GM23338 (cell line): Measurements from ENCODE around the gene HOXB4. TPM values are rescaled to one million over a fixed set of nuclear protein-coding genes. Genes with fewer than 3 reads are reported as not detected.
A peak's percentile ranks its signal among the peaks of the same experiment; 100 is the strongest.

Experiments
- ATAC-seq: fragments of 200-7000 bp; cut with Tn5 transposase; 3 replicates; pipeline ENCODE4 v1.9.1; 2020
- DNase-seq: peaks from one replicate; pipeline ENCODE4 v3.0.0-alpha.2; 2015; ENCODE audit warnings: low spot score
- H2AFZ ChIP-seq: fragments of 200-600 bp; sonication (generic); 2 replicates; pipeline ENCODE4 v1.8.0; 2016; ENCODE audit warnings: antibody characterized with exemption, mild to moderate bottlenecking, moderate library complexity
- H3F3A ChIP-seq: fragments of 200-600 bp; sonication (generic); replicated peaks from 2 replicates; pipeline ENCODE4 v1.8.0; 2017; ENCODE audit warnings: antibody characterized with exemption, mixed run types, low read depth
- H3K27ac ChIP-seq: fragments of 200-600 bp; sonication (generic); 2 replicates; pipeline ENCODE4 v1.6.1; 2016; ENCODE audit warnings: low read depth
- H3K27me3 ChIP-seq: fragments of 200-600 bp; sonication (generic); 2 replicates; pipeline ENCODE4 v1.8.0; 2016; ENCODE audit warnings: mild to moderate bottlenecking, mixed run types, moderate library complexity; ENCODE audit not compliant: insufficient read depth
- H3K36me3 ChIP-seq: fragments of 200-600 bp; sonication (generic); 2 replicates; pipeline ENCODE4 v1.8.0; 2016; ENCODE audit warnings: mild to moderate bottlenecking; ENCODE audit not compliant: insufficient read depth
- H3K4me1 ChIP-seq: fragments of 200-600 bp; sonication (generic); 2 replicates; pipeline ENCODE4 v1.8.0; 2016; ENCODE audit warnings: mild to moderate bottlenecking, moderate library complexity; ENCODE audit not compliant: insufficient read depth
- H3K4me2 ChIP-seq: fragments of 200-600 bp; sonication (generic); 2 replicates; pipeline ENCODE4 v1.7.1; 2017; ENCODE audit warnings: mixed run types
- H3K4me3 ChIP-seq: fragments of 200-600 bp; sonication (generic); 2 replicates; pipeline ENCODE4 v1.6.1; 2016; ENCODE audit warnings: mixed run types
- H3K79me2 ChIP-seq: fragments of 200-600 bp; sonication (generic); replicated peaks from 2 replicates; pipeline ENCODE4 v1.8.0; 2017; ENCODE audit warnings: mild to moderate bottlenecking; ENCODE audit not compliant: insufficient read depth
- H3K9me2 ChIP-seq: fragments of 200-600 bp; sonication (generic); 2 replicates; pipeline ENCODE4 v1.8.0; 2017; ENCODE audit not compliant: insufficient read depth
- H4K20me1 ChIP-seq: fragments of 200-600 bp; sonication (generic); replicated peaks from 2 replicates; pipeline ENCODE4 v1.8.0; 2017; ENCODE audit warnings: mild to moderate bottlenecking; ENCODE audit not compliant: insufficient read depth
- H3K27ac Mint-ChIP-seq: 2 replicates; pipeline ENCODE4 v1.8.0; 2020; ENCODE audit warnings: inconsistent platforms, mild to moderate bottlenecking, moderate library complexity, mixed read lengths
- H3K27me3 Mint-ChIP-seq: 3 replicates; pipeline ENCODE4 v1.8.0; 2022; ENCODE audit warnings: low read depth, mild to moderate bottlenecking, moderate library complexity, mixed read lengths, inconsistent platforms; ENCODE audit not compliant: insufficient read depth, poor library complexity
- H3K36me3 Mint-ChIP-seq: 3 replicates; pipeline ENCODE4 v1.8.0; 2021; ENCODE audit warnings: low read depth, mild to moderate bottlenecking, inconsistent platforms, moderate library complexity, mixed read lengths
- H3K4me1 Mint-ChIP-seq: 3 replicates; pipeline ENCODE4 v1.8.0; 2020; ENCODE audit warnings: mild to moderate bottlenecking, inconsistent platforms, mixed read lengths
- H3K4me3 Mint-ChIP-seq: 3 replicates; pipeline ENCODE4 v1.8.0; 2021; ENCODE audit warnings: moderate library complexity, mild to moderate bottlenecking, inconsistent platforms, mixed read lengths
- H3K9me3 Mint-ChIP-seq: 3 replicates; pipeline ENCODE4 v1.8.0; 2020; ENCODE audit warnings: moderate library complexity, mild to moderate bottlenecking, inconsistent platforms, mixed read lengths
- CREB1 ChIP-seq: fragments of 250-450 bp; sonication (Bioruptor Pico); IDR thresholded peaks from 2 replicates; pipeline ENCODE4 v1.5.0; 2020; ENCODE audit warnings: low read depth, mild to moderate bottlenecking, moderate library complexity
- CTCF ChIP-seq, 2 experiments: fragments of 200-600 bp in 1 of 2; sonication (generic) in 1 of 2; conservative IDR thresholded peaks; 2 replicates each; pipeline versions ENCODE4 v1.5.1 to v1.6.1; 2016 to 2017; ENCODE audit warnings: antibody characterized with exemption in 2 of 2, low read depth in 2 of 2, mild to moderate bottlenecking in 2 of 2, moderate library complexity in 1 of 2
- EZH2 ChIP-seq: fragments of 200-600 bp; sonication (generic); IDR thresholded peaks from one replicate; pipeline ENCODE4 v1.8.0; 2017; ENCODE audit warnings: antibody characterized with exemption, mild to moderate bottlenecking, low read depth; ENCODE audit not compliant: unreplicated experiment
- NANOG ChIP-seq: IDR thresholded peaks from 2 replicates; pipeline ENCODE4 v1.6.1; 2016; ENCODE audit warnings: antibody characterized with exemption, borderline replicate concordance
- ZNF114 ChIP-seq: fragments of 250-450 bp; sonication (Bioruptor Pico); IDR thresholded peaks from 2 replicates; pipeline ENCODE4 v1.5.0; 2020; ENCODE audit warnings: mild to moderate bottlenecking, moderate library complexity
- polyA plus RNA-seq: library from polyadenylated mRNA; unstranded; fragments of >200 nt; fragmentation: Nextera tagmentation; extraction: Ambion mirVana; gene quantifications from 2 replicates; pipeline ENCODE4 v1.2.1, GENCODE V29; 2016
- total RNA-seq: library from RNA; depleted of rRNA; stranded (reverse); fragments of >200 nt; shearing (Covaris generic); gene quantifications from 2 replicates; pipeline ENCODE4 v1.2.3, GENCODE V29; 2014

The HOXB4 gene
- total and polyA plus RNA-seq, 2 experiments from 2014 or later = not detected

GRCh38 chr17:48606892-48607614 lies 28.9 kb upstream of the HOXB4 start:
- peaks cover 100% of the 10 kb centered on the region for H3K27me3 Mint-ChIP-seq
- TF ChIP-seq EZH2 = peak; percentile 62
- no peak for TF ChIP-seq NANOG
- H3K27me3 ChIP-seq = peaks cover 100% of the 10 kb centered on the region
- no peak overlapping the region for H3K4me3 ChIP-seq
- H3K9me2 ChIP-seq = no peaks in the 10 kb centered on the region
- peaks cover 18% of the 10 kb centered on the region for H3K4me1 Mint-ChIP-seq
- no peak overlapping the region for H3K4me2 ChIP-seq
- peaks cover 68% of the 10 kb centered on the region for H4K20me1 ChIP-seq
- no peaks in the 10 kb centered on the region for H3K79me2 ChIP-seq
- peaks cover 56% of the 10 kb centered on the region for H3F3A ChIP-seq
- H3K27ac Mint-ChIP-seq = no peak overlapping the region
- no peaks in the 10 kb centered on the region; the same call in 1 of the 2 replicates for H3K36me3 ChIP-seq
- DNase-seq (no peak), ATAC-seq (no peak)
- H3K9me3 Mint-ChIP-seq = peaks cover 4% of the 10 kb centered on the region; the same call in 2 of the 3 replicates
- H3K27ac ChIP-seq = no peak overlapping the region
- no peaks in the 10 kb centered on the region; the same call in 2 of the 3 replicates for H3K36me3 Mint-ChIP-seq
- H3K4me3 Mint-ChIP-seq = no peak overlapping the region
- peaks cover 42% of the 10 kb centered on the region for H3K4me1 ChIP-seq
- no peak overlapping the region for H2AFZ ChIP-seq

- DNase-seq (no peak), ATAC-seq (no peak)
- TF ChIP-seq ZNF114 (CRISPR knock-in tag) (no peak), EZH2 (peak; percentile 97), CREB1 (CRISPR knock-in tag) (no peak)
- peaks cover 15% of the 10 kb centered on the region for H3K4me1 Mint-ChIP-seq
- H3K9me2 ChIP-seq = no peaks in the 10 kb centered on the region
- H3K27ac ChIP-seq = no peak overlapping the region
- H3K27ac Mint-ChIP-seq = no peak overlapping the region
- peaks cover 4% of the 10 kb centered on the region; the same call in 2 of the 3 replicates for H3K9me3 Mint-ChIP-seq
- peaks cover 100% of the 10 kb centered on the region for H3K27me3 Mint-ChIP-seq
- peaks cover 47% of the 10 kb centered on the region for H3K4me1 ChIP-seq
- no peak overlapping the region for H2AFZ ChIP-seq
- no peak overlapping the region for H3K4me3 ChIP-seq
- H3K4me2 ChIP-seq = no peak overlapping the region
- H3K36me3 ChIP-seq = no peaks in the 10 kb centered on the region; the same call in 1 of the 2 replicates
- peaks cover 59% of the 10 kb centered on the region for H3F3A ChIP-seq
- no peaks in the 10 kb centered on the region for H3K79me2 ChIP-seq
- H4K20me1 ChIP-seq = peaks cover 72% of the 10 kb centered on the region
- no peaks in the 10 kb centered on the region; the same call in 2 of the 3 replicates for H3K36me3 Mint-ChIP-seq
- H3K27me3 ChIP-seq = peaks cover 100% of the 10 kb centered on the region
- H3K4me3 Mint-ChIP-seq = no peak overlapping the region
These were observed 28.1 kb upstream of the HOXB4 start for GRCh38 chr17:48605991-48606891.

GRCh38 chr17:48605409-48605919 lies 27.3 kb upstream of the HOXB4 start:
- Mint-ChIP-seq H3K4me3 (no peak overlapping the region), H3K27me3 (peaks cover 100% of the 10 kb centered on the region), H3K27ac (no peak overlapping the region), H3K36me3 (no peaks in the 10 kb centered on the region), H3K9me3 (peaks cover 4% of the 10 kb centered on the region; the same call in 2 of the 3 replicates), H3K4me1 (peaks cover 11% of the 10 kb centered on the region; the same call in 2 of the 3 replicates)
- H2AFZ ChIP-seq = no peak overlapping the region
- DNase-seq (peak; percentile 59), ATAC-seq (no peak)
- H3K27ac ChIP-seq = no peak overlapping the region
- peaks cover 78% of the 10 kb centered on the region for H4K20me1 ChIP-seq
- no peak for TF ChIP-seq CTCF (conservative IDR thresholded peaks at IDR 0.05; ENCODE audit: low read depth in 2 of 2)
- TF ChIP-seq EZH2 = peak; percentile 37
- H3K4me3 ChIP-seq = no peak overlapping the region
- peaks cover 43% of the 10 kb centered on the region for H3K4me1 ChIP-seq
- no peaks in the 10 kb centered on the region; the same call in 1 of the 2 replicates for H3K36me3 ChIP-seq
- peaks cover 66% of the 10 kb centered on the region for H3F3A ChIP-seq
- peaks cover 100% of the 10 kb centered on the region for H3K27me3 ChIP-seq
- no peaks in the 10 kb centered on the region for H3K79me2 ChIP-seq
- no peaks in the 10 kb centered on the region for H3K9me2 ChIP-seq
- no peak overlapping the region for H3K4me2 ChIP-seq
